Subcutaneous adipose tissue (tissue), 4 donors: ENCODE measurements around the gene OR1K1. TPM values are rescaled to one million over a fixed set of nuclear protein-coding genes. Genes with fewer than 3 reads are reported as not detected.

ENCODE experiments used
- total RNA-seq, 4 donors: library from RNA; depleted of rRNA; stranded (reverse); fragments of >200 nt; gene quantifications; one replicate each; pipeline ENCODE4 v1.1.0, GENCODE V29; 2016
- TF ChIP-seq, protein P1 (sequence below): fragments of 450-650 bp; IDR thresholded peaks from one replicate; pipeline ENCODE4 v1.5.1; 2016; ENCODE audit warnings: low read depth, mild to moderate bottlenecking, control low read depth, antibody characterized with exemption, moderate library complexity

Gene OR1K1
- total RNA-seq, 4 donors from 2014 or later = not detected

DNA sequence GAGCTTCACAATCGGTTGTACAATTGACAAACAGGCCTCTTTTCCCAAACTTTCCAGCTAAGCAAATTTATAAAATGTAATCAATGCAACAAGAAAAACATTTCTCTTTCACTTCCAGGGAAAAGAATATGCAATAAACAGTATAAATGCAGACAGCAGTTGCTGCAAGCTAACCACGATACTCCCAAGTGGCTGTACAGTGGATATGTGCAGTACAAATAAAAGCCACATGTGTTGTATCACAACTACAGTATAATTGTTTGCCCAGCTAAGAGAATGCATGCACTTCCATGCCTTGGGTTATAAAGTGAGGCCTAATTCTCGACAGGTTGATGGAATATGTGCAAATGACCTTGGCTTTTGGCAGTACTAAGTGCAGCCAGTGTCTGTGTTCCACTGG, 45.2 kb downstream of the OR1K1 start:
- TF ChIP-seq, protein P1, sequence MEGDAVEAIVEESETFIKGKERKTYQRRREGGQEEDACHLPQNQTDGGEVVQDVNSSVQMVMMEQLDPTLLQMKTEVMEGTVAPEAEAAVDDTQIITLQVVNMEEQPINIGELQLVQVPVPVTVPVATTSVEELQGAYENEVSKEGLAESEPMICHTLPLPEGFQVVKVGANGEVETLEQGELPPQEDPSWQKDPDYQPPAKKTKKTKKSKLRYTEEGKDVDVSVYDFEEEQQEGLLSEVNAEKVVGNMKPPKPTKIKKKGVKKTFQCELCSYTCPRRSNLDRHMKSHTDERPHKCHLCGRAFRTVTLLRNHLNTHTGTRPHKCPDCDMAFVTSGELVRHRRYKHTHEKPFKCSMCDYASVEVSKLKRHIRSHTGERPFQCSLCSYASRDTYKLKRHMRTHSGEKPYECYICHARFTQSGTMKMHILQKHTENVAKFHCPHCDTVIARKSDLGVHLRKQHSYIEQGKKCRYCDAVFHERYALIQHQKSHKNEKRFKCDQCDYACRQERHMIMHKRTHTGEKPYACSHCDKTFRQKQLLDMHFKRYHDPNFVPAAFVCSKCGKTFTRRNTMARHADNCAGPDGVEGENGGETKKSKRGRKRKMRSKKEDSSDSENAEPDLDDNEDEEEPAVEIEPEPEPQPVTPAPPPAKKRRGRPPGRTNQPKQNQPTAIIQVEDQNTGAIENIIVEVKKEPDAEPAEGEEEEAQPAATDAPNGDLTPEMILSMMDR = no peak

DNA sequence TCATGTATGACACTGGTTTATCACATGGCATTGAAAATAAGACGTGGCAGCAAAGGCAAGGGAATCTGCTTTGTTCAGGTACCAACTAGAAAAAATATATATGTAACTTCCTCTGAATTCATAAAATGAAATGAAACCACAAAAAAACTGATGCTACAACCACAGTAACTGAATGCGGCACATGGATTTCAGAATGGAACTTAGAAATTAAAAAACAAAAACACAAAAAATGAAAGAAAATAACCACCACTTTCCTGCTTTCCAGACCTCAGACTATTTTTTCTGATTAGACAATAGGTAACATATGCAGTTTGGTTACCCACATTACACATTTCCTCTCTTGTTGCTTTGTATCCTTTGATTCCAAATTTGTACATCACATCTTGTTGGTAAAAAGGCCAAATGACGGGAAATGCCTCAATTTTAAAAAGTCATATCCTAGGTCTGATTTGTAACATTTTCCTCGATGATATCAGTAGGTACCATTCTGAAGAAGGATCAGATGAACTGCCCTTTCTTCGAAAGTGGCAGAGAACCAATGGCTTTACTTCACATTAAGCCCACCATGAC, 46.5 kb downstream of the OR1K1 start:
- TF ChIP-seq, protein P1 = no peak

DNA sequence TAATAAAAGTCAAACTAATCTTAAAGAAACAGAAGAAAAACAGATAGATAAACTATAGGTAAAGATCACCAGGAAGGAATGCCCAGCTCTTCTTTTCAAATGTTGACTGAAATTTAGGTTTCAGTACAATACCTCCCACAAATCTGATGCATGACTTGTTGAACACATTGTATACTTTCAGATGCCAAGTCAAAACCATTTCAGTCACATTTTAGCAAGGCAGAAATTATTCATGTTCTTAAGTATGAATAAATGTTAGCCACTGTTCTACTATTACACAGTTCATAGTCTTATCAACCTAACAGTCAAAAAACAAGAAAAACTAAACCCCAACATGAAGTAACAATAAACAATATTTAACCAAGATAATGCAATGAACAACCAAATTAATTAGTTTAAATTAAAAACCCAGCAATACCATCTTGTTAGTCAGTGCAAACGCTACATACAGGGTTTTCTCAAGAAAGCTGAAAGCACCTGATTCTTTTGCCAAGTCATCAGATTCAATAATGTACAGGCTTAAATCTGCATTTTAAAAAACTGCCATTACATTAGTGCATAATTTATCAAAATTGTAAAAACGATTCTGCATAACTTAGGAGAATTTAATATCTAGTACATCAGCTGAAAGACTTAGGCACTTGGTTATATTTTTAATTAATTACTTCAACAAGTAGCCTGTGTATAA, 48.5 kb downstream of the OR1K1 start:
- TF ChIP-seq, protein P1 = no peak

Other genes starting within 250 kb of the OR1K1 start
- not detected for gene OR1N2, start 247.0 kb upstream of the OR1K1 start, total RNA-seq
- gene OR1L8, start 216.7 kb upstream of the OR1K1 start, total RNA-seq = under 1 TPM in 2 of 4 donors, not detected in 2; 0.49 to 0.66 TPM
- not detected for gene OR1Q1, start 185.4 kb upstream of the OR1K1 start, total RNA-seq
- gene OR1B1, start 142.5 kb upstream of the OR1K1 start, total RNA-seq = 1 to 10 TPM in 1 of 4 donors, under 1 TPM in 1, not detected in 2; 0.44 to 1.2 TPM
- gene OR1L1, start 138.4 kb upstream of the OR1K1 start, total RNA-seq = not detected
- gene OR1L3, start 125.0 kb upstream of the OR1K1 start, total RNA-seq = not detected
- gene OR1L4, start 76.1 kb upstream of the OR1K1 start, total RNA-seq = not detected
- gene OR1L6, start 57.8 kb upstream of the OR1K1 start, total RNA-seq = not detected
- gene OR5C1, start 11.2 kb upstream of the OR1K1 start, total RNA-seq = not detected
- 10 to 100 TPM; 18.4 to 24.5 (median 20.4) TPM for gene PDCL, start 28.5 kb downstream of the OR1K1 start, total RNA-seq
- 10 to 100 TPM; 45.0 to 57.3 (median 52.6) TPM for gene RC3H2, start 105.2 kb downstream of the OR1K1 start, total RNA-seq
- gene ZBTB6, start 113.2 kb downstream of the OR1K1 start, total RNA-seq = 10 to 100 TPM in 3 of 4 donors, 1 to 10 TPM in 1; 6.2 to 10.8 (median 10.1) TPM
- 1 to 10 TPM; 5.3 to 9.0 (median 6.7) TPM for gene ZBTB26, start 131.4 kb downstream of the OR1K1 start, total RNA-seq
- 10 to 100 TPM; 47.4 to 65.4 (median 52.8) TPM for gene RABGAP1, start 140.9 kb downstream of the OR1K1 start, total RNA-seq
- gene GPR21, start 233.5 kb downstream of the OR1K1 start, total RNA-seq = 1 to 10 TPM in 3 of 4 donors, under 1 TPM in 1; 0.88 to 4.2 (median 2.2) TPM